Spleen (tissue), 11 donors: ENCODE results near the gene SLC39A2. TPM values are rescaled to one million over a fixed set of nuclear protein-coding genes. Genes with fewer than 3 reads are reported as not detected.
A peak's percentile ranks its signal among the peaks of the same experiment; 100 is the strongest.

ENCODE experiments used
- DNase-seq: peaks from one replicate; pipeline ENCODE4 v3.0.0-alpha.2; 2020
- H3K27ac ChIP-seq, 8 donors: fragments of 200-600 bp; sonication (generic) in 7 of 8; 1 replicate in 4 of 8; 2 replicates in 4 of 8; pipeline versions ENCODE4 v1.5.0 to v1.8.0; 2016 to 2021; ENCODE audit warnings: inconsistent platforms in 4 of 8, mild to moderate bottlenecking in 4 of 8, moderate library complexity in 1 of 8
- H3K27me3 ChIP-seq, 7 donors: fragments of 200-600 bp; sonication (generic) in 6 of 7; replicated peaks in 1 of 7; 1 replicate in 4 of 7; 2 replicates in 3 of 7; pipeline versions ENCODE4 v1.5.0 to v1.8.0; 2016 to 2021; ENCODE audit warnings: inconsistent platforms in 3 of 7, mild to moderate bottlenecking in 1 of 7
- H3K36me3 ChIP-seq, 6 donors: fragments of 200-600 bp; sonication (generic) in 5 of 6; 1 replicate in 4 of 6; 2 replicates in 2 of 6; pipeline versions ENCODE4 v1.5.0 to v1.8.0; 2016 to 2021; ENCODE audit warnings: inconsistent platforms in 2 of 6
- H3K4me1 ChIP-seq, 6 donors: fragments of 200-600 bp; sonication (generic) in 5 of 6; 1 replicate in 3 of 6; 2 replicates in 3 of 6; pipeline versions ENCODE4 v1.5.0 to v1.8.0; 2016 to 2021; ENCODE audit warnings: inconsistent platforms in 3 of 6
- H3K4me3 ChIP-seq, 8 donors: fragments of 200-600 bp; sonication (generic) in 7 of 8; 1 replicate in 4 of 8; 2 replicates in 4 of 8; pipeline versions ENCODE4 v1.5.0 to v1.8.0; 2016 to 2021; ENCODE audit warnings: inconsistent platforms in 4 of 8, mild to moderate bottlenecking in 4 of 8, moderate library complexity in 2 of 8
- H3K9me3 ChIP-seq, 8 donors: fragments of 200-600 bp; sonication (generic) in 7 of 8; 1 replicate in 4 of 8; 2 replicates in 4 of 8; pipeline versions ENCODE4 v1.5.0 to v1.8.0; 2016 to 2021; ENCODE audit warnings: inconsistent platforms in 4 of 8
- CTCF ChIP-seq, 11 experiments: fragments of 200-600 bp in 7 of 11; fragments of 450-650 bp in 4 of 11; sonication (generic) in 4 of 11; IDR thresholded peaks in 8 of 11; conservative IDR thresholded peaks in 3 of 11; 1 replicate in 7 of 11; 2 replicates in 4 of 11; pipeline versions ENCODE4 v1.4.0 to v1.8.0; 2016 to 2021; ENCODE audit warnings: antibody characterized with exemption in 11 of 11, inconsistent platforms in 4 of 11, mild to moderate bottlenecking in 1 of 11
- POLR2A ChIP-seq, 3 donors: fragments of 450-650 bp; IDR thresholded peaks; one replicate each; pipeline ENCODE4 v1.5.1; 2017; ENCODE audit warnings: antibody characterized with exemption in 3 of 3, mild to moderate bottlenecking in 1 of 3
- POLR2AphosphoS5 ChIP-seq, 3 donors: sonication (generic); formaldehyde crosslinking; IDR thresholded peaks; one replicate each; pipeline ENCODE4 v1.5.1; 2017; ENCODE audit warnings: antibody characterized with exemption in 3 of 3
- WGBS, 5 donors: extraction: QIAGEN DNeasy Blood & Tissue Kit in 3 of 5; methylation state at CpG; one replicate each; pipeline versions ENCODE4 v1.1.5 to v1.1.7; 2013 to 2018; 5-methylcytosine and 5-hydroxymethylcytosine counted together
- intact Hi-C: fragments of 100-400 bp; cut with DNase I; formaldehyde crosslinking; loops from one replicate; pipeline ENCODE4 v1.15.0; 2023; ENCODE audit warnings: low total_unique reads
- polyA plus RNA-seq, 3 donors: library from polyadenylated mRNA; stranded (reverse); fragments of 200-250 nt; gene quantifications; one replicate each; pipeline ENCODE4 v1.2.1, GENCODE V29; 2013
- total RNA-seq, 7 donors: library from RNA; depleted of rRNA in 3 of 7; stranded (reverse); fragments of >200 nt in 3 of 7; fragmentation: NEBNext Ultra II Directional in 4 of 7; extraction: Animal tissue kit (Norgen Biotek cat#: 25700) in 4 of 7; gene quantifications; one replicate each; pipeline versions ENCODE4 v1.1.0 to v1.2.1, GENCODE V29; 2016 to 2021
- donor health status: healthy with polysubstance abuse.
- donor health status: DM: no; HTN: no; CAD: no; lungs with moderate emphysema.
- donor health status: DM: no; HTN: no; CAD: no.
- donor health status: Bipolar disorder and iron deficiency.
- donor health status: healthy.
- donor health status: DM: no; HTN: no; CAD: no.
- donor health status: DM: yes; HTN: yes; CAD: no.

The SLC39A2 gene
- total and polyA plus RNA-seq, 10 donors, result 0.06 to 0.23 (median 0.16) TPM; not detected in 6

GRCh38 chr14:21025371-21026273 lies 26.5 kb downstream of the SLC39A2 start:
- WGBS, 5 donors, result 7 to 16% (median 12%) methylated on average over 44 to 58 of the region's 58 CpGs
- peak overlapping the region; percentile 76 to 90 (median 80) for H3K4me3 ChIP-seq
- H3K9me3 ChIP-seq, result no peaks in the 10 kb centered on the region
- DNase-seq, result peak; percentile 83
- H3K27me3 ChIP-seq, result peaks cover 0 to 31% (median 0%) of the 10 kb centered on the region in 7 donors
- intact Hi-C loops, result no loop called here
- H3K36me3 ChIP-seq, result peaks cover 0 to 16% (median 5%) of the 10 kb centered on the region in 6 donors
- H3K27ac ChIP-seq, result peak overlapping the region; percentile 66 to 93 (median 85)
- TF ChIP-seq POLR2AphosphoS5 (IDR thresholded peaks at IDR 0.05), result peak in 2 of 3 donors; percentile 5 to 24
- no peak for TF ChIP-seq POLR2A (IDR thresholded peaks at IDR 0.05)
- TF ChIP-seq CTCF (IDR thresholded peaks at IDR 0.05 in 8 of 11, conservative IDR thresholded peaks at IDR 0.05 in 3 of 11), result peak in 1 of 11 experiments; percentile 1
- H3K4me1 ChIP-seq, result peaks cover 8 to 62% (median 38%) of the 10 kb centered on the region in 6 donors

- Histone ChIP-seq H3K4me3 (peak overlapping the region in 1 of 8 donors; percentile 90), H3K36me3 (peaks cover 0 to 8% (median 2%) of the 10 kb centered on the region in 6 donors), H3K27ac (peak overlapping the region in 6 of 8 donors; percentile 4 to 93 (median 87)), H3K9me3 (no peaks in the 10 kb centered on the region), H3K27me3 (peaks cover 0 to 31% (median 0%) of the 10 kb centered on the region in 7 donors), H3K4me1 (peaks cover 8 to 54% (median 30%) of the 10 kb centered on the region in 6 donors)
- no peak for DNase-seq
- 81 to 84% (median 81%) methylated on average over 7 of the region's 7 CpGs for WGBS, 5 donors
- intact Hi-C loops, result no loop called here
- TF ChIP-seq POLR2AphosphoS5 (IDR thresholded peaks at IDR 0.05) (no peak), CTCF (IDR thresholded peaks at IDR 0.05 in 8 of 11, conservative IDR thresholded peaks at IDR 0.05 in 3 of 11) (no peak), POLR2A (IDR thresholded peaks at IDR 0.05) (no peak)
Observed at GRCh38 chr14:21026274-21026987, 27.3 kb downstream of the SLC39A2 start.

GRCh38 chr14:21026988-21027315 lies 27.9 kb downstream of the SLC39A2 start:
- Histone ChIP-seq H3K4me1 (peaks cover 8 to 49% (median 29%) of the 10 kb centered on the region in 6 donors), H3K27ac (peak overlapping the region in 6 of 8 donors; percentile 4 to 93 (median 87)), H3K36me3 (peaks cover 0 to 3% (median 0%) of the 10 kb centered on the region in 6 donors), H3K4me3 (no peak overlapping the region), H3K27me3 (peaks cover 0 to 31% (median 0%) of the 10 kb centered on the region in 7 donors), H3K9me3 (no peaks in the 10 kb centered on the region)
- intact Hi-C loops, result no loop called here
- 48 to 72% (median 57%) methylated on average over 3 of the region's 3 CpGs for WGBS, 5 donors
- TF ChIP-seq CTCF (IDR thresholded peaks at IDR 0.05 in 8 of 11, conservative IDR thresholded peaks at IDR 0.05 in 3 of 11) (no peak), POLR2AphosphoS5 (IDR thresholded peaks at IDR 0.05) (no peak)
- no peak for DNase-seq
